ENCODE results near the gene MT4. TPM values are rescaled to one million over a fixed set of nuclear protein-coding genes. Genes with fewer than 3 reads are reported as not detected.

The MT4 gene
- total RNA-seq, 1 donor from 2014 or later, result 76.2 TPM

Other genes with a start within 250 kb of the MT4 start
- 88.4 TPM for gene AMFR, start 139.5 kb upstream of the MT4 start, total RNA-seq
- 78.3 TPM for gene NUDT21, start 113.7 kb upstream of the MT4 start, total RNA-seq
- gene OGFOD1, start 113.5 kb upstream of the MT4 start, total RNA-seq, result 46.6 TPM
- 60.5 TPM for gene BBS2, start 45.0 kb upstream of the MT4 start, total RNA-seq
- gene MT3, start 24.5 kb downstream of the MT4 start, total RNA-seq, result not detected
- 10.7 TPM for gene MT2A, start 43.5 kb downstream of the MT4 start, total RNA-seq
- gene MT1E, start 60.7 kb downstream of the MT4 start, total RNA-seq, result 13.8 TPM
- gene MT1M, start 67.6 kb downstream of the MT4 start, total RNA-seq, result 1.5 TPM
- 1.4 TPM for gene MT1A, start 73.6 kb downstream of the MT4 start, total RNA-seq
- not detected for gene MT1B, start 86.8 kb downstream of the MT4 start, total RNA-seq
- 0.49 TPM for gene MT1F, start 92.9 kb downstream of the MT4 start, total RNA-seq
- gene MT1G, start 103.0 kb downstream of the MT4 start, total RNA-seq, result 1.8 TPM
- not detected for gene MT1H, start 104.7 kb downstream of the MT4 start, total RNA-seq
- gene MT1X, start 117.4 kb downstream of the MT4 start, total RNA-seq, result 33.0 TPM
- gene NUP93, start 165.1 kb downstream of the MT4 start, total RNA-seq, result 41.8 TPM

All from skin of body (tissue), 1 donor.